HepG2 (cell line): Measurements from ENCODE around the gene LRRC45. TPM values are rescaled to one million over a fixed set of nuclear protein-coding genes. Genes with fewer than 3 reads are reported as not detected.
A peak's percentile ranks its signal among the peaks of the same experiment; 100 is the strongest.

Experiments used
- FLYWCH1 ChIP-seq: sonication (generic); formaldehyde crosslinking; IDR thresholded peaks from 2 replicates; pipeline ENCODE4 v1.8.1; 2023; ENCODE audit warnings: mild to moderate bottlenecking, missing genetic modification reagents
- GATAD2A ChIP-seq: IDR thresholded peaks from 2 replicates; pipeline ENCODE4 v1.6.1; 2016
- RBFOX2 ChIP-seq: fragments of 200-400 bp; formaldehyde crosslinking; IDR thresholded peaks from 2 replicates; pipeline ENCODE4 v1.6.1; 2017; ENCODE audit warnings: low read depth, mild to moderate bottlenecking, low read length
- ZNF24 ChIP-seq: fragments of 450-650 bp; IDR thresholded peaks from 2 replicates; pipeline ENCODE4 v1.6.1; 2017; ENCODE audit warnings: antibody characterized with exemption, mild to moderate bottlenecking
- ZNF264 ChIP-seq: sonication (generic); formaldehyde crosslinking; IDR thresholded peaks from 2 replicates; pipeline ENCODE4 v1.4.0; 2020; ENCODE audit warnings: missing genetic modification reagents
- ZNF33B ChIP-seq: sonication (generic); formaldehyde crosslinking; IDR thresholded peaks from 2 replicates; pipeline ENCODE4 v1.5.1; 2020; ENCODE audit warnings: mild to moderate bottlenecking, missing genetic modification reagents
- ZNF766 ChIP-seq: sonication (generic); formaldehyde crosslinking; IDR thresholded peaks from 2 replicates; pipeline ENCODE4 v1.5.0; 2020; ENCODE audit warnings: missing genetic modification reagents, borderline replicate concordance
- ZNF839 ChIP-seq: sonication (generic); formaldehyde crosslinking; IDR thresholded peaks from 2 replicates; pipeline ENCODE4 v1.4.0; 2020; ENCODE audit warnings: missing genetic modification reagents, mild to moderate bottlenecking, borderline replicate concordance
- polyA plus RNA-seq, 8 experiments: library from polyadenylated mRNA; depleted of rRNA in 3 of 8; stranded (reverse) in 7 of 8; unstranded in 1 of 8; fragments of >200 nt; fragmentation: Illumina TruSeq in 4 of 8; extraction: Trizol in 4 of 8; gene quantifications; 2 replicates each; pipeline versions ENCODE4 v1.2.1 to v1.2.3, GENCODE V29; 2011 to 2016; ENCODE audit warnings: low read depth in 4 of 8, missing spikeins in 1 of 8, mixed read lengths in 1 of 8; ENCODE audit not compliant: insufficient read depth in 1 of 8
- total RNA-seq, 5 experiments: library from RNA; depleted of rRNA; stranded (reverse); fragments of >200 nt; fragmentation: Illumina TruSeq; extraction: Trizol; gene quantifications; 2 replicates each; pipeline ENCODE4 v1.2.3, GENCODE V29; 2016; ENCODE audit warnings: low read depth in 1 of 5
- TF ChIP-seq, protein P1 (sequence below): sonication (generic); formaldehyde crosslinking; IDR thresholded peaks from 2 replicates; pipeline ENCODE4 v1.4.0; 2020; ENCODE audit warnings: missing genetic modification reagents
- TF ChIP-seq, protein P2 (sequence below): sonication (generic); formaldehyde crosslinking; IDR thresholded peaks from 2 replicates; pipeline ENCODE4 v1.4.0; 2020; ENCODE audit warnings: missing genetic modification reagents, mild to moderate bottlenecking, borderline replicate concordance
- TF ChIP-seq, protein P3 (sequence below): sonication (generic); formaldehyde crosslinking; IDR thresholded peaks from 2 replicates; pipeline ENCODE4 v1.5.0; 2020; ENCODE audit warnings: missing genetic modification reagents
- TF ChIP-seq, protein P4 (sequence below): sonication (generic); formaldehyde crosslinking; IDR thresholded peaks from 2 replicates; pipeline ENCODE4 v1.4.0; 2020; ENCODE audit warnings: low read depth, mild to moderate bottlenecking, missing genetic modification reagents
- TF ChIP-seq, protein P5 (sequence below): sonication (generic); formaldehyde crosslinking; IDR thresholded peaks from 2 replicates; pipeline ENCODE4 v1.8.0; 2022; ENCODE audit warnings: mild to moderate bottlenecking, missing genetic modification reagents; ENCODE audit not compliant: insufficient replicate concordance
- TF ChIP-seq, protein P6 (sequence below): sonication (generic); formaldehyde crosslinking; IDR thresholded peaks from 2 replicates; pipeline ENCODE4 v1.8.1; 2023; ENCODE audit warnings: mild to moderate bottlenecking, moderate library complexity, missing genetic modification reagents
- TF ChIP-seq, protein P7 (sequence below): IDR thresholded peaks from 2 replicates; pipeline ENCODE4 v1.6.1; 2016; ENCODE audit warnings: low read depth, control low read depth

LRRC45 gene
- total and polyA plus RNA-seq, 2 of the 13 experiments (the other 11 are each of a cell fraction or from before 2014, with no cell fraction given): 11.6 to 48.1 TPM

DNA sequence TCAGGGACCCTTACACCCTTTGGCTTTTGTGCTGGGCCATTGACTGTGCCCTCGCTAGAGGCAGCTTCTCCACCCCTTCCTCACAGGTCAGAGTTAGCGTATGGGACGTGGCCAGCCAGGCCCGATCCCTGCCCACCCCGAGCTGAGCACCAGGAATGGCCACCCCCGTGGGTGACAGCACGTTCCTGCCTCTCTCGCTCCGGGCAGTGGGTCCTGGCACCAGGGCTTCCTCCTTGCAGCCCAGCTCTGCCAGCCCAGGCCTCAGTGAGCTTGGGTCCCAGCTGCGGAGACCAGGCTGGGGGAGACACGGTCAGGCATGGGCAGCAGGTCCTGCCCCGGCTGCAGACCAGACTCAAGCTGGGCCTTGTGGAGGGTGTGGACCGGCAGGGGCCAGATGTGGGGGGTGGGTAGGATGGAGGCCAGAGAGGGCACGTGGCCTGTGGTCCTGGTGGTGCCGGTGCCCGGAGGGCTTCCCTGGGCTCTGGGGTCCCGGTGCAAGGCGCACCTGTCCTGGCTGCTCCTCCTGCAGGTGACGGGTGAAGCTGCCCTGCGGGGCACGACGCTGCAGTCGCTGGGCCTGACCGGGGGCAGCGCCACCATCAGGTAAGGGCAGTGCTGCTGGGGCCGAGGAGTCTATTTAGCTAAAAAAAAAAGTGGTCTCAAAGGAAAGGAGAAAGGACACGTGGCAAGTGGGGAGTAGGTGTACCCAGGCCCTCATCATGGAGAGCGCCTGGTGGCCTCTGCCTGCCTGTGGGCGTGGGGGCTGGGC, 27.5 kb upstream of the LRRC45 start (continued):
- TF ChIP-seq, protein P1, sequence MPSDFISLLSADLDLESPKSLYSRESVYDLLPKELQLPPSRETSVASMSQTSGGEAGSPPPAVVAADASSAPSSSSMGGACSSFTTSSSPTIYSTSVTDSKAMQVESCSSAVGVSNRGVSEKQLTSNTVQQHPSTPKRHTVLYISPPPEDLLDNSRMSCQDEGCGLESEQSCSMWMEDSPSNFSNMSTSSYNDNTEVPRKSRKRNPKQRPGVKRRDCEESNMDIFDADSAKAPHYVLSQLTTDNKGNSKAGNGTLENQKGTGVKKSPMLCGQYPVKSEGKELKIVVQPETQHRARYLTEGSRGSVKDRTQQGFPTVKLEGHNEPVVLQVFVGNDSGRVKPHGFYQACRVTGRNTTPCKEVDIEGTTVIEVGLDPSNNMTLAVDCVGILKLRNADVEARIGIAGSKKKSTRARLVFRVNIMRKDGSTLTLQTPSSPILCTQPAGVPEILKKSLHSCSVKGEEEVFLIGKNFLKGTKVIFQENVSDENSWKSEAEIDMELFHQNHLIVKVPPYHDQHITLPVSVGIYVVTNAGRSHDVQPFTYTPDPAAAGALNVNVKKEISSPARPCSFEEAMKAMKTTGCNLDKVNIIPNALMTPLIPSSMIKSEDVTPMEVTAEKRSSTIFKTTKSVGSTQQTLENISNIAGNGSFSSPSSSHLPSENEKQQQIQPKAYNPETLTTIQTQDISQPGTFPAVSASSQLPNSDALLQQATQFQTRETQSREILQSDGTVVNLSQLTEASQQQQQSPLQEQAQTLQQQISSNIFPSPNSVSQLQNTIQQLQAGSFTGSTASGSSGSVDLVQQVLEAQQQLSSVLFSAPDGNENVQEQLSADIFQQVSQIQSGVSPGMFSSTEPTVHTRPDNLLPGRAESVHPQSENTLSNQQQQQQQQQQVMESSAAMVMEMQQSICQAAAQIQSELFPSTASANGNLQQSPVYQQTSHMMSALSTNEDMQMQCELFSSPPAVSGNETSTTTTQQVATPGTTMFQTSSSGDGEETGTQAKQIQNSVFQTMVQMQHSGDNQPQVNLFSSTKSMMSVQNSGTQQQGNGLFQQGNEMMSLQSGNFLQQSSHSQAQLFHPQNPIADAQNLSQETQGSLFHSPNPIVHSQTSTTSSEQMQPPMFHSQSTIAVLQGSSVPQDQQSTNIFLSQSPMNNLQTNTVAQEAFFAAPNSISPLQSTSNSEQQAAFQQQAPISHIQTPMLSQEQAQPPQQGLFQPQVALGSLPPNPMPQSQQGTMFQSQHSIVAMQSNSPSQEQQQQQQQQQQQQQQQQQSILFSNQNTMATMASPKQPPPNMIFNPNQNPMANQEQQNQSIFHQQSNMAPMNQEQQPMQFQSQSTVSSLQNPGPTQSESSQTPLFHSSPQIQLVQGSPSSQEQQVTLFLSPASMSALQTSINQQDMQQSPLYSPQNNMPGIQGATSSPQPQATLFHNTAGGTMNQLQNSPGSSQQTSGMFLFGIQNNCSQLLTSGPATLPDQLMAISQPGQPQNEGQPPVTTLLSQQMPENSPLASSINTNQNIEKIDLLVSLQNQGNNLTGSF (CRISPR knock-in tag): peak; percentile 52; the same call in 1 of the 2 replicates
- TF ChIP-seq, protein P2, sequence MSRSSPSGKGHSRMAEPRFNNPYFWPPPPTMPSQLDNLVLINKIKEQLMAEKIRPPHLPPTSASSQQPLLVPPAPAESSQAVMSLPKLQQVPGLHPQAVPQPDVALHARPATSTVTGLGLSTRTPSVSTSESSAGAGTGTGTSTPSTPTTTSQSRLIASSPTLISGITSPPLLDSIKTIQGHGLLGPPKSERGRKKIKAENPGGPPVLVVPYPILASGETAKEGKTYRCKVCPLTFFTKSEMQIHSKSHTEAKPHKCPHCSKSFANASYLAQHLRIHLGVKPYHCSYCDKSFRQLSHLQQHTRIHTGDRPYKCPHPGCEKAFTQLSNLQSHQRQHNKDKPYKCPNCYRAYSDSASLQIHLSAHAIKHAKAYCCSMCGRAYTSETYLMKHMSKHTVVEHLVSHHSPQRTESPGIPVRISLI (CRISPR knock-in tag): peak; percentile 91
- TF ChIP-seq, protein P3, sequence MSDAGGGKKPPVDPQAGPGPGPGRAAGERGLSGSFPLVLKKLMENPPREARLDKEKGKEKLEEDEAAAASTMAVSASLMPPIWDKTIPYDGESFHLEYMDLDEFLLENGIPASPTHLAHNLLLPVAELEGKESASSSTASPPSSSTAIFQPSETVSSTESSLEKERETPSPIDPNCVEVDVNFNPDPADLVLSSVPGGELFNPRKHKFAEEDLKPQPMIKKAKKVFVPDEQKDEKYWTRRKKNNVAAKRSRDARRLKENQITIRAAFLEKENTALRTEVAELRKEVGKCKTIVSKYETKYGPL (CRISPR knock-in tag): no peak; the same call in 1 of the 2 replicates
- no peak for TF ChIP-seq ZNF766
- TF ChIP-seq, protein P4, sequence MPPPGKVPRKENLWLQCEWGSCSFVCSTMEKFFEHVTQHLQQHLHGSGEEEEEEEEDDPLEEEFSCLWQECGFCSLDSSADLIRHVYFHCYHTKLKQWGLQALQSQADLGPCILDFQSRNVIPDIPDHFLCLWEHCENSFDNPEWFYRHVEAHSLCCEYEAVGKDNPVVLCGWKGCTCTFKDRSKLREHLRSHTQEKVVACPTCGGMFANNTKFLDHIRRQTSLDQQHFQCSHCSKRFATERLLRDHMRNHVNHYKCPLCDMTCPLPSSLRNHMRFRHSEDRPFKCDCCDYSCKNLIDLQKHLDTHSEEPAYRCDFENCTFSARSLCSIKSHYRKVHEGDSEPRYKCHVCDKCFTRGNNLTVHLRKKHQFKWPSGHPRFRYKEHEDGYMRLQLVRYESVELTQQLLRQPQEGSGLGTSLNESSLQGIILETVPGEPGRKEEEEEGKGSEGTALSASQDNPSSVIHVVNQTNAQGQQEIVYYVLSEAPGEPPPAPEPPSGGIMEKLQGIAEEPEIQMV (CRISPR knock-in tag): no peak; the same call in 1 of the 2 replicates
- TF ChIP-seq ZNF33B (CRISPR knock-in tag): peak; percentile 95
- TF ChIP-seq, protein P5, sequence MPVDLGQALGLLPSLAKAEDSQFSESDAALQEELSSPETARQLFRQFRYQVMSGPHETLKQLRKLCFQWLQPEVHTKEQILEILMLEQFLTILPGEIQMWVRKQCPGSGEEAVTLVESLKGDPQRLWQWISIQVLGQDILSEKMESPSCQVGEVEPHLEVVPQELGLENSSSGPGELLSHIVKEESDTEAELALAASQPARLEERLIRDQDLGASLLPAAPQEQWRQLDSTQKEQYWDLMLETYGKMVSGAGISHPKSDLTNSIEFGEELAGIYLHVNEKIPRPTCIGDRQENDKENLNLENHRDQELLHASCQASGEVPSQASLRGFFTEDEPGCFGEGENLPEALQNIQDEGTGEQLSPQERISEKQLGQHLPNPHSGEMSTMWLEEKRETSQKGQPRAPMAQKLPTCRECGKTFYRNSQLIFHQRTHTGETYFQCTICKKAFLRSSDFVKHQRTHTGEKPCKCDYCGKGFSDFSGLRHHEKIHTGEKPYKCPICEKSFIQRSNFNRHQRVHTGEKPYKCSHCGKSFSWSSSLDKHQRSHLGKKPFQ: peak; percentile 23
- no peak for TF ChIP-seq FLYWCH1
- no peak for TF ChIP-seq ZNF264
- peak; percentile 97 for TF ChIP-seq RBFOX2
- TF ChIP-seq ZNF24: no peak
- TF ChIP-seq, protein P6, sequence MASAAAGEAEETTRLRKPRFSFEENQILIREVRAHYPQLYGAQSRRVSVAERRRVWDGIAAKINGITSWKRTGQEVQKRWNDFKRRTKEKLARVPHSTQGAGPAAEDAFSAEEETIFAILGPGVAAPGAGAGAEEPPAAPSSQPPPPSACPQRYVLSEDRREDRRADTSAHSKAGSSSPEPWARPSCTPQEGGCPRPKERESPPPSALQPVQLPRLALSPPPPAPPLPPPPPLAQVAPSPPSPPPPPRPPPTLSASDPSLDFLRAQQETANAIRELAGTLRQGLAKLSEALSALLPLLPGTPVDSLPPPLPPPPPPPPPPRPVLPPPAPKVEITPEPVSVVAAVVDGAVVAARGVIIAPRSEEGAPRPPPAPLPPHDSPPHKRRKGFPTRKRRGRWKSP (CRISPR knock-in tag): no peak; the same call in 1 of the 2 replicates
- TF ChIP-seq, protein P7, sequence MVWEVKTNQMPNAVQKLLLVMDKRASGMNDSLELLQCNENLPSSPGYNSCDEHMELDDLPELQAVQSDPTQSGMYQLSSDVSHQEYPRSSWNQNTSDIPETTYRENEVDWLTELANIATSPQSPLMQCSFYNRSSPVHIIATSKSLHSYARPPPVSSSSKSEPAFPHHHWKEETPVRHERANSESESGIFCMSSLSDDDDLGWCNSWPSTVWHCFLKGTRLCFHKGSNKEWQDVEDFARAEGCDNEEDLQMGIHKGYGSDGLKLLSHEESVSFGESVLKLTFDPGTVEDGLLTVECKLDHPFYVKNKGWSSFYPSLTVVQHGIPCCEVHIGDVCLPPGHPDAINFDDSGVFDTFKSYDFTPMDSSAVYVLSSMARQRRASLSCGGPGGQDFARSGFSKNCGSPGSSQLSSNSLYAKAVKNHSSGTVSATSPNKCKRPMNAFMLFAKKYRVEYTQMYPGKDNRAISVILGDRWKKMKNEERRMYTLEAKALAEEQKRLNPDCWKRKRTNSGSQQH (CRISPR knock-in tag): peak; percentile 46; the same call in 1 of the 2 replicates
- TF ChIP-seq ZNF839 (CRISPR knock-in tag): no peak
- peak; percentile 54 for TF ChIP-seq GATAD2A
